B cell (primary cell): Measurements from ENCODE around the gene MMAB. TPM values are rescaled to one million over a fixed set of nuclear protein-coding genes. Genes with fewer than 3 reads are reported as not detected.

Experiments used
- ATAC-seq: fragments of 200-7000 bp; cut with Tn5 transposase; one replicate; pipeline ENCODE4 v1.10.0; 2021; ENCODE audit warnings: low read depth, mild to moderate bottlenecking, moderate number of reproducible peaks, moderate library complexity
- CTCF ChIA-PET: fragments of 350-600 bp; sonication (Branson Sonifier 250); formaldehyde crosslinking; loops from one replicate; lab custom pipeline; 2021; ENCODE audit warnings: antibody characterized with exemption, inconsistent platforms; lab: Charles Lee
- POLR2A ChIA-PET: fragments of 350-600 bp; sonication (Branson Sonifier 250); formaldehyde crosslinking; loops from one replicate; lab custom pipeline; 2021; ENCODE audit warnings: antibody characterized with exemption; lab: Charles Lee
- DNase-seq: peaks from one replicate; pipeline ENCODE4 v3.0.0; 2013
- H2AFZ ChIP-seq: 2 replicates; pipeline ENCODE4 v1.6.1; 2012; ENCODE audit warnings: mild to moderate bottlenecking, low read depth, low read length; ENCODE audit not compliant: insufficient read depth, poor library complexity, severe bottlenecking
- H3K27ac ChIP-seq, 2 donors: 1 replicate in 1 of 2; 2 replicates in 1 of 2; pipeline ENCODE4 v1.5.1; 2012 to 2013; ENCODE audit warnings: low read length in 2 of 2, mild to moderate bottlenecking in 2 of 2, moderate library complexity in 1 of 2
- H3K27me3 ChIP-seq, 4 experiments: fragments of 200-600 bp in 1 of 4; sonication (generic) in 1 of 4; replicated peaks in 1 of 4; 1 replicate in 2 of 4; 2 replicates in 2 of 4; pipeline versions ENCODE4 v1.6.1 to v1.7.0; 2013 to 2016; ENCODE audit warnings: low read length in 3 of 4, mild to moderate bottlenecking in 2 of 4, mixed read lengths in 1 of 4, moderate library complexity in 1 of 4; ENCODE audit not compliant: insufficient read depth in 4 of 4, control insufficient read depth in 3 of 4; ENCODE audit errors: control extremely low read depth in 1 of 4
- H3K36me3 ChIP-seq, 2 experiments: replicated peaks in 1 of 2; 1 replicate in 1 of 2; 2 replicates in 1 of 2; pipeline versions ENCODE4 v1.6.1 to v1.7.1; 2013; ENCODE audit warnings: low read length in 1 of 2; ENCODE audit not compliant: insufficient read depth in 2 of 2, control insufficient read depth in 1 of 2; ENCODE audit errors: control extremely low read depth in 1 of 2, extremely low read depth in 1 of 2
- H3K4me1 ChIP-seq, 2 donors: fragments of 200-600 bp in 1 of 2; sonication (generic) in 1 of 2; 1 replicate in 1 of 2; 2 replicates in 1 of 2; pipeline versions ENCODE4 v1.5.1 to v1.6.1; 2013 to 2017; ENCODE audit warnings: low read length in 2 of 2; ENCODE audit not compliant: control insufficient read depth in 2 of 2, insufficient read depth in 2 of 2
- H3K4me2 ChIP-seq: replicated peaks from 2 replicates; pipeline ENCODE3; 2012; ENCODE audit warnings: mild to moderate bottlenecking, low read depth, low read length; ENCODE audit not compliant: poor library complexity, severe bottlenecking
- H3K4me3 ChIP-seq, 5 experiments: fragments of 200-600 bp in 1 of 5; sonication (generic) in 1 of 5; 1 replicate in 3 of 5; 2 replicates in 2 of 5; pipeline versions ENCODE4 v1.5.1 to v1.7.0; 2011 to 2016; ENCODE audit warnings: low read length in 4 of 5, mild to moderate bottlenecking in 4 of 5, low read depth in 2 of 5, control low read depth in 1 of 5, moderate library complexity in 1 of 5; ENCODE audit not compliant: insufficient read depth in 1 of 5; ENCODE audit errors: control extremely low read depth in 1 of 5, extremely low read depth in 1 of 5
- H3K79me2 ChIP-seq: fragments of 200-600 bp; sonication (generic); one replicate; pipeline ENCODE4 v1.6.0; 2016; ENCODE audit warnings: low read length; ENCODE audit not compliant: control insufficient read depth, insufficient read depth
- H3K9ac ChIP-seq: fragments of 200-600 bp; sonication (generic); 2 replicates; pipeline ENCODE4 v1.6.1; 2017; ENCODE audit warnings: mild to moderate bottlenecking, low read length, moderate library complexity
- H3K9me3 ChIP-seq, 3 donors: one replicate each; pipeline versions ENCODE4 v1.6.1 to v1.7.1; 2013; ENCODE audit warnings: low read length in 2 of 3; ENCODE audit not compliant: control insufficient read depth in 2 of 3, insufficient read depth in 1 of 3; ENCODE audit errors: control extremely low read depth in 1 of 3
- H4K20me1 ChIP-seq: 2 replicates; pipeline ENCODE4 v1.6.0; 2012; ENCODE audit warnings: mild to moderate bottlenecking, low read length; ENCODE audit not compliant: insufficient read depth, control insufficient read depth, poor library complexity, severe bottlenecking
- H3K27ac Mint-ChIP-seq: one replicate; pipeline ENCODE4 v1.8.0; 2021; ENCODE audit warnings: mixed read lengths
- H3K27me3 Mint-ChIP-seq: one replicate; pipeline ENCODE4 v1.8.0; 2021; ENCODE audit warnings: mixed read lengths
- H3K4me1 Mint-ChIP-seq: one replicate; pipeline ENCODE4 v1.8.0; 2021; ENCODE audit warnings: mixed read lengths
- H3K4me3 Mint-ChIP-seq: one replicate; pipeline ENCODE4 v1.8.0; 2021; ENCODE audit warnings: mixed read lengths
- H3K9me3 Mint-ChIP-seq: one replicate; pipeline ENCODE4 v1.8.0; 2022; ENCODE audit warnings: mixed read lengths; ENCODE audit not compliant: insufficient read depth
- CTCF ChIP-seq: fragments of 200-600 bp; IDR thresholded peaks from one replicate; pipeline ENCODE4 v1.8.0; 2022; ENCODE audit warnings: antibody characterized with exemption, mild to moderate bottlenecking
- EZH2 ChIP-seq: IDR thresholded peaks from 2 replicates; pipeline ENCODE4 v1.6.1; 2012; ENCODE audit warnings: borderline replicate concordance, low read depth, mild to moderate bottlenecking, moderate library complexity, low read length; ENCODE audit not compliant: insufficient read depth, poor library complexity, severe bottlenecking
- WGBS: methylation state at CpG from one replicate; pipeline ENCODE4 v1.1.5; 2013; ENCODE audit warnings: missing lambda C conversion rate; ENCODE audit not compliant: insufficient coverage; 5-methylcytosine and 5-hydroxymethylcytosine counted together
- intact Hi-C: fragments of 100-400 bp; cut with micrococcal nuclease; formaldehyde crosslinking; loops from one replicate; pipeline ENCODE4 v1.10.0; 2022
- polyA plus RNA-seq: library from polyadenylated mRNA; depleted of rRNA; stranded (reverse); fragments of >200 nt; gene quantifications from 2 replicates; pipeline ENCODE4 v1.2.3, GENCODE V29; 2012
- total RNA-seq, 2 donors: library from RNA; stranded (reverse); fragments of 120-200 nt in 1 of 2; gene quantifications; 1 replicate in 1 of 2; 2 replicates in 1 of 2; pipeline versions ENCODE4 v1.2.3 to v1.2.4, GENCODE V29; 2013 to 2022

Gene MMAB
- total and polyA plus RNA-seq, 2 donors (not counting 1 experiment from before 2014, with no cell fraction given), result 15.0 to 20.5 TPM

- H4K20me1 ChIP-seq, result no peaks in the 10 kb centered on the region
- POLR2A ChIA-PET, result no interaction called here
- Mint-ChIP-seq H3K27ac (no peak overlapping the region), H3K9me3 (no peaks in the 10 kb centered on the region), H3K4me3 (no peak overlapping the region), H3K4me1 (no peaks in the 10 kb centered on the region), H3K27me3 (peaks cover 9% of the 10 kb centered on the region)
- H3K27ac ChIP-seq, result no peak overlapping the region
- H3K4me2 ChIP-seq, result no peak overlapping the region
- no peaks in the 10 kb centered on the region for H3K9me3 ChIP-seq
- H2AFZ ChIP-seq, result no peak overlapping the region
- no peaks in the 10 kb centered on the region for H3K36me3 ChIP-seq
- H3K4me3 ChIP-seq, result no peak overlapping the region
- H3K4me1 ChIP-seq, result no peaks in the 10 kb centered on the region
- H3K27me3 ChIP-seq, result peaks cover 0 to 14% (median 0%) of the 10 kb centered on the region in 4 experiments
- DNase-seq (no peak), ATAC-seq (no peak)
- TF ChIP-seq EZH2 (no peak), CTCF (no peak)
- H3K79me2 ChIP-seq, result no peaks in the 10 kb centered on the region
- WGBS, result 88% methylated on average over 11 of the region's 12 CpGs
- CTCF ChIA-PET, result no interaction called here
- intact Hi-C loops, result no loop called here
- no peak overlapping the region for H3K9ac ChIP-seq
Measured at GRCh38 chr12:109550281-109550680, 23.0 kb downstream of the MMAB start.

DNA sequence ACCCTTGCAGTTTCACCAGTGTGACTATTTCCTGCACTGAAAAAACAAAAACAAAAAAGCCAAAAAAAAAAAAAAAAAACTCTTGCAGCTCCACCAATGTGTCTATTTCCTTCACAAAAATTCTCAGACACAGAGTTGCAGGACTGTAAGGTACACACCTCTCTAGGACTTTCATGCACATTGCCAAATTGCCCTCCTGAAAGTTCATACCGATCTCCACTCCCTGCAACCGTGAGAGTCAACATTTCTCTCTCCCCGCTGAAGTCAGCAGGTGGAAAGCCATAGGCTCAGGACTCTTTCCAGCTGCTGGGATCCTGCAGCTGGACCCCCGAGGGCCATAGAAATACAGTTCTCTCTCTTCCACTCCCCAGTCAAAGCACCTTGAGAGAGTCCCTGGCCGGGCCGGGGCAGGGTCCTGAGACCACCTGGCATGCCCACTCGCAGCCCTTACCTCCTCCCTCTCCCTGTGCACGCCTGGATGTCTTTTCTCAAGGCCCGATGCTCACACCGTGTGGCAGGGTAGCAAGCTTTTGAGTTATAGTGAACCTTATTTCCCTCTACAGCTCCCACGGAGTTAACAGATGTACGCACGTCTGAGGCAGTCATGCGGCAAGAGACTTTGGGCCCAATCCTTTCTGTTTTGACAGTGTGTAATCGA lies 23.6 kb downstream of the MMAB start:
- no peaks in the 10 kb centered on the region for H3K4me1 Mint-ChIP-seq
- Histone ChIP-seq H3K27ac (no peak overlapping the region), H3K4me2 (no peak overlapping the region), H3K27me3 (peaks cover 0 to 14% (median 0%) of the 10 kb centered on the region in 4 experiments), H3K4me3 (no peak overlapping the region), H4K20me1 (no peaks in the 10 kb centered on the region), H3K9ac (no peak overlapping the region), H3K79me2 (no peaks in the 10 kb centered on the region), H3K4me1 (no peaks in the 10 kb centered on the region), H3K9me3 (no peaks in the 10 kb centered on the region), H3K36me3 (no peaks in the 10 kb centered on the region), H2AFZ (no peak overlapping the region)
- no peak for ATAC-seq
- ChIA-PET POLR2A (no interaction called here), CTCF (interaction anchor here (0.6 to 0.8 kb wide), 2 partner anchors 89 to 667 kb away, joined by 3 to 4 read pairs; no protein-coding TSS in a partner anchor)
- H3K27me3 Mint-ChIP-seq, result peaks cover 9% of the 10 kb centered on the region
- DNase-seq, result no peak
- H3K9me3 Mint-ChIP-seq, result no peaks in the 10 kb centered on the region
- TF ChIP-seq EZH2 (no peak), CTCF (no peak)
- intact Hi-C loops, result no loop called here
- no peak overlapping the region for H3K27ac Mint-ChIP-seq
- no peak overlapping the region for H3K4me3 Mint-ChIP-seq
- 73% methylated on average over 10 of the region's 15 CpGs for WGBS
